Measurements from ENCODE around the gene CRACDL.

The CRACDL gene

DNA sequence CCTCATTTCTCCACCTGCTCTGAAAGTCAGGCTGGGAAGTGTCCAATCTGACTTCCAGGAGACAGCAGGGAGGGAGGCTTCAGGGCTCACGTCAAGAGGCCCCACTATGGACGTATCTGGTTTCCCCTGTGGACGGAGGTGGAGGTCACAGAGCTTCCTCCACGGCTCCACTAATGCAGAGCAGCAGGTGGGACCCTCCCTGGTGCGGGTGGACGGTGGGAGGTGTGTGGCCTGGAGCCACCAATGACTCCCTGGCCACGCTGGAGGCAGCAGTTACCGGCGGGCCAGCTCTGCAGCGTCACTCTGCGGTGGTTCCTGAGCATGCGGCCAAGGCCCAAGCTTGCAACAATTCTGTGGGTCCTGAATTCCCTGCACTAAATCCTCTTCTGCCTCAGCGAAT is 9.0 kb downstream of the CRACDL start:
- no peak for DNase-seq (ENCODE audit: low read depth in 2 of 3, low spot score in 1 of 3)

DNA sequence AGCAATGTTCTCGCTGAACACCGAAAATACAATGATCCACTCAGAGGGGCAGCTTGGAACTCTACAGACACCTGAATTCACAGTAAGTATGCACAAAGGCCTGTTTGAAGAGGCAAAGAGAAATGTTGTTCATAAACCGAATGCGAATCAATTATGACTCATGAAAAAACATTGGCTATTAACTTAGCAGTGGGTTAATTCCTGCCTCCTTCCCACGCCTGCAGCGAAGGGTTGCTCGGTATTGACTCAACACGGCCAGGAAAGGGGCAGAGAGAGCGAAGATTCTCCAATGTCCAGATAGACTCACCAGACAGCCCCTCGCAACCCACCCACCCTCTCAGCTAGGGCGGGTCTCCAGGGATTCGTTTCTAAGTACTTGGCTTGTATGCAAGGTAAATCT is 9.4 kb downstream of the CRACDL start:
- DNase-seq (ENCODE audit: low read depth in 2 of 3, low spot score in 1 of 3): no peak

DNA sequence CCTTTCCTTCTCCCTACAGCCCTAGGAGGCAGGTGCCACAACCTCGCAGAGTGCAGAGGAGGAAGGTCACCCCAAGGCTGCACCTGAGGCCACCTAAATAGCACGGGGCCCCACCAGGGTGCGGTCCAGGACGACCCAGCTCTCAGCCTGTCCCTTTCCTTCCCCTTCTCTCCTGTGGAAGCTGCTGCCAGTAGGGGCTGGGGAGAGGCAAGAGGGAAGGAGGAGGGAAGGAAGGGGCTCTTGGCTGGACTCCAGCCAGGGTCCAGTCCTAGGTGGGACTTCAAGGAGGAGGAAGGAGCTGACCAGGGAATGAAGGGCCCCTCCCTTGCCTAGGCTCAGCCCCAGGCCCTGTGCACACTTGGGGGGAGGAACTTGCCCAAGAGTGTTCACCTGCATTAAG is 11.1 kb downstream of the CRACDL start:
- no peak for DNase-seq (ENCODE audit: low read depth in 2 of 3, low spot score in 1 of 3)

DNA sequence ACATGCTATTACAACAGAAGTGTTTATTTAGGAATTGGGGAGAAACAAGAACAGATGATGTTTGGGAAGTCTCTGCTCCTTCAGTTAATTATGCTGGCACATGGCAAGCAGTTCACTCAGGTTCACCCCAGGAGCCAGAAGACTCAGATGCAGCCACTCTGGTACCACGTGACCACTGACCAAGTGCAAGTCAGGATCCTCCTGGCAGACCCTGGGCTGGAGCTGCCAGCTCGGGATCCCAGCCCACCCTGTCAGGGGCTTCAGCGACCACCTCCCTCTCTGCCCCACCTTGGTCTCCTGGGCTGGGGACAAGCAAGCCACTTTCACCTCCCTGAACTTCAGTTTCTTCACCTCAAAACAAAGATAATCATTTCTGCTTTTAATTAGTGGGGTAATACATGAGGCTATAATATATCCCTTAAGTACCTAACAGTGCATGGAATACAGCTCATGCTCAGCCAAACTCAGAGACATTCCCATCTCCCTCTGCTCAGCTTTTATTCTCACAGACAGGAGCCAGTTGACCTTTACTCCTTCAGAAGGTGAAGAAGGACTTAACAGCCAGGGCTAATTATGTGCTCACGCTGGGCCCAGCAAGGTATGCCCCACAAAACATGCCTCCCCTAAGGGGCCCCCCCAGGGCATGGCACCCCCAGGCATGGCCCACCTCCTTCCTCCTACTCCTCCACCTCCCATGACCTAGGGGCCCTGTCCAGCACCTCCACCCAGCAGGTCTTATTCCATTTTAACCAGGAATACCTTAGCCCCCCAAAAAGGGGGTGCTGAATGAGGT is 11.8 kb downstream of the CRACDL start:
- DNase-seq (ENCODE audit: low read depth in 2 of 3, low spot score in 1 of 3): no peak

DNA sequence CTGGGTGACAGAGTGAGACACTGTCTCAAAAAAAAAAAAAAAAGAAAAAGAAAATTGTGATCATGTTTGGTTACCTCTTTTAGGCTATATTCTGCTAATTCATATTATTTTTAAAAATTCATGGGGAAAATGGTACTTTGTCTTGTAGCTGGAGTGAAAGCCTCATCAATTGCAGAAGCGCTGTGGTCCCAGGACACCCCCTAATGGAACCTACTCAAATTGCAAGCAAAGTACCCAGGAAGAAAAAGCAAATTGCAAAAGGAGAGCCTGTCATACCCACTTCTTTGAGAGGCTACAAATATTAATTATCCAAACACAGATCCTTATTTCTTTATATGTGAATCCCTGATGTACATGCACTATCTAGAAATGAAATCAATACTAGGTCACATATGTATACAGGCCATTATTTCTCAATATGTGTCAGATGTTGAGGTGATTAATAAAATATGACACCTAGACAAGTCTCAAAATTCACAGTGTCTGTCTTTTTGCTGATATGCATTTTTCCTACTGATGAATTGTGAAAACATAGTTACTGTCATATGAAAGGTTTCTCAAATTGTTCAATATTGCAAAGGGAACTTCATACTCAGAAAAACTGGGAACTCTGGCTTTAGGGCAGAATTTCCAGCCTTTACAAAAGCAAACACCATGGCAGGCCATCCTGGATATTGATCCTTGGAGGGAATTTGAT is 12.6 kb downstream of the CRACDL start:
- no peak for DNase-seq (ENCODE audit: low read depth in 2 of 3, low spot score in 1 of 3)

DNA sequence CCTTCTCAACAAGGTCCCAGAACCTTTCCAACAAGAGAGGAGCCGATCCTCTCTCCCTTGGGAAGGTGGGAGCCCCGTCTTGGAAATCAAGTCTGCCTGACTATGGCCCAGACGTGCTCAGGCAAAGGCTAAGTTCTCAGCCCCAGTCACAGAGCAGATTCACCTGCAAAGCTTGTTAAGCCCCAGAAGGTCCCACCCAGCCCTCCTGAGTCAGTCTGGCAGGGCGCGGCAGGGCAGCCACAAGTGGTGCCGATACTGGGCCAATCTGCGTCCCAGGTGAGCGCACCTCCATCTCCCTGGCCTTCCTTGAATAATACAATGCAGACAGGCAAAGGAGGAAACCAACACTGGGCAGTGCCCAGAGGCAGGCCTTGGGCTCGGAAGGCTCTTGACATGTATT is 15.0 kb downstream of the CRACDL start:
- no peak for DNase-seq (ENCODE audit: low read depth in 2 of 3, low spot score in 1 of 3)

DNA sequence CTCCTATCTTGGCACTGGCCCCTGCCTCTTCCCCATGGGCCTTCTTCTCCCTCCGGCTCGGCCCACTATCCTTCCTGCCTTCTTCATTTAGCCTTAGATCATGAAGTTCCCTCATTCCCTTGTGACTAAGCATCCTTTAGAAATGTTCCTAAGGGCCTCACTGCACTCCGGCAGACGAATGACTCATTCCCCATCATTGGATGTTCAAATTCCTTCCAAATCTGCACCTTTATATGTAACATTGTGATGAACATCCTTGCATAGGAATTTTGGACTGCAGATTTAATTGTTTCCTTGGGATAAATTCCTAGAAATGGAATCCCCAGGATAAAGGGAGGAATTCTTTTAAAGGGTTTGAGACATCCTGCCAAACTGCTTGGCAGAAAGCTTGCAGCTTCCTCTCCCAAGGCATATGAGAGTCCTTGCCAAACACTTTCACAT is 19.0 kb downstream of the CRACDL start:
- DNase-seq (ENCODE audit: low read depth in 2 of 3, low spot score in 1 of 3): no peak

DNA sequence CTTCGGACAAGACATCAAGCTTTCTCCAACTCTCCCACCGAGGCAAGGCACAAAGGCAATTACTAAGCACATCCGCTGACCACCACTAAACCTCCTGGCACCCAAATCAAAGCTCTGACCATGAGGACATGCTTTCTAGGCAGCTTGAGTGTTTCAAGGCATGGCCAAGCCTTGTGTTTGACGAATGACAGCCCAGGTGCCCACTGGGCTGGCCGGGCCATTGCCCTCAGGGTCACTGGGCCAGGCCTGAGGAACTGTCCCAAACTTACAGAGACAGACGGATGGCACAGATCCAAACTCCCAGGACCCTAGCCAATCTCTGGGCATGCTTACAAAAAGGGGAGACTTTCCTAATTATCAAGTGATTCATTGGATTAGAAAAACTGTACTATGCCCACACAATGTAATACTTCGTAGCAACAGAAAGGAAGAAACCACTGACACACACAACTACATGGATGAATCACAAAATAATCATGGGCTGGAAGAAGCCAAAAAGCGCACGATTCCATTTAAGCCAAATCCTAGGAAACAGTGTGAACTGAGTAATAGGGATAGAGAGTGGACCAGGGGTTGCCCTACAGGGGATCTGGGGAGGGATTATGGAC is 20.2 kb downstream of the CRACDL start:
- DNase-seq (ENCODE audit: low read depth in 2 of 3, low spot score in 1 of 3): no peak

DNA sequence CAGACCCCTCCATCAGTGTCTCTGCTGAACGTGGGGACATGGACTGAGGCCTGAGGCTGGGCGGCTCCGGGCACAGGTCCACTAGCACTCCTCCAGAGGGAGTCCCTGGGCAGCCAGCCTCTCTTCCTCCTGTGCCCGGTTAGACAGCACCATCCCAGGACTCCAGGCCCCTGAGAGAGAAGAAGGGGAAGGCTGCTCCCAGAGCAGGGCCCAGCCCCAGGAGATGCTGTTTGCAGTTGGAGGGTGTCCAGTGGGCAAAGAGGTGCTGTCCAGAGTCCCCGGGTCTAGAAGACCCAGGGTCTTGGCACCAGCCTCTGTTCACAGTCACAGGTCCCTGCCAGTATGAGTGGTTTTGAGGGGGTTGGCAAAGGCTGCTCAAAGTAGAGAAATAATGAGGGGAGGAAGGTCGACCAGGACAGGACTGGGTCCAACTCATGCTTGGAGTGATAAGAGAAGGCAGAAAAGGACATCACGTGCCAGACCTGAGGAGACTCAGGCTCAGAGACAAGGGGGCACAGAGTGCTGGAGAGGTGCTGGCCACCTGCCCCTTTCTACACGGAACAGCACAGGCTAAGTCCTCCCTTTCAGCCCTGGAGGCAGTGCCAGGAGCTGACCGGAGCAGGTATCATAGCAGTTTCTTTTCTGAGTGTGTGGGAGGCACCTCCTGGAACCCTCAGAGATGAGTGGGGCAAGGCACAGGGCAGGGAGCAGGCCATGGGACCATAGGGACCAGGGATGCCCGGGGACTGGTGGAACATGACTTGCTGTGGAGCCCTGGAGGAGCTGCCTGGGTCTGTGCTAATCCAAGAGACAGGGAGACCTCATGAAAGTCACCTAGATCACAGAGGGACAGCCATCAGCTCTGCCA is 21.1 kb downstream of the CRACDL start:
- DNase-seq (ENCODE audit: low read depth in 2 of 3, low spot score in 1 of 3): no peak

DNA sequence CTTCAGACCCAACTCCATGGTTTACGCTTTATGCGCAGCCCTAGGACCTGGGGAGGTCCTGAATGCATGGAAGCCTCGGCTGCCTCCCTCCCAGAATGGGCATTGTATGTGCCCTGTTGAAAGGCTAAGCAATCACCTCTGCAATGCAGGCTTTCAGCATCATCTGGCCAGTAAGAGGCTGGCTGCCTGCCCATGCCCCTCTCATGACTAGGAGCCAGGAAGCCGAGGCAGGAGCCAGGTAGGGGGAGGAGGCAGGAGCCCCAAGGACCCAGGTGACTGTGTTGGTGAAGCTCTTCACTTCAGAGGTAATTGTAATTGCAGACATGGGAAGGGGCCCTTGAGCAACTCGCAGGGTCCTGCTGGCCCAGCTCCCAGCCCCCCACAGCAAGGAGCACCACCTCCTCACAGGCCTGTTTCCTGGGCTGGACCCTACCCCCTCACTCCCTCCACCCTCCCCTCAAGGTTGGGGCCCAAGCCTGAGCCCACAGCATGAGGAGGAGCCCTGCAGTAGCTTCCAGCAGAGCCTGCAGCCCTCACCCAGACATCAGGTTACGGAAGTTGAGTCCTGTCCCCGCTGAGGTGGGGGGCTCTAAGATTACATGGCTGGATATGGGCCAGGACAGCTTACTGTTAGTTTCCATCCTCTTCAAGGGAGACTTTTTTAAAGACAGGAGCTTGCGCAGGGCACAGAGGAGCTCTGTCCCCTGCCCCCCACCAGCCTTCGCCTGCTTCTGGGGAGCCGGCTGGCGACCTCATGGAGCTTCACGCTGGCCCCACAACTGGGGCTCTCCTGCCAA is 21.9 kb downstream of the CRACDL start:
- no peak for DNase-seq (ENCODE audit: low read depth in 2 of 3, low spot score in 1 of 3)

DNA sequence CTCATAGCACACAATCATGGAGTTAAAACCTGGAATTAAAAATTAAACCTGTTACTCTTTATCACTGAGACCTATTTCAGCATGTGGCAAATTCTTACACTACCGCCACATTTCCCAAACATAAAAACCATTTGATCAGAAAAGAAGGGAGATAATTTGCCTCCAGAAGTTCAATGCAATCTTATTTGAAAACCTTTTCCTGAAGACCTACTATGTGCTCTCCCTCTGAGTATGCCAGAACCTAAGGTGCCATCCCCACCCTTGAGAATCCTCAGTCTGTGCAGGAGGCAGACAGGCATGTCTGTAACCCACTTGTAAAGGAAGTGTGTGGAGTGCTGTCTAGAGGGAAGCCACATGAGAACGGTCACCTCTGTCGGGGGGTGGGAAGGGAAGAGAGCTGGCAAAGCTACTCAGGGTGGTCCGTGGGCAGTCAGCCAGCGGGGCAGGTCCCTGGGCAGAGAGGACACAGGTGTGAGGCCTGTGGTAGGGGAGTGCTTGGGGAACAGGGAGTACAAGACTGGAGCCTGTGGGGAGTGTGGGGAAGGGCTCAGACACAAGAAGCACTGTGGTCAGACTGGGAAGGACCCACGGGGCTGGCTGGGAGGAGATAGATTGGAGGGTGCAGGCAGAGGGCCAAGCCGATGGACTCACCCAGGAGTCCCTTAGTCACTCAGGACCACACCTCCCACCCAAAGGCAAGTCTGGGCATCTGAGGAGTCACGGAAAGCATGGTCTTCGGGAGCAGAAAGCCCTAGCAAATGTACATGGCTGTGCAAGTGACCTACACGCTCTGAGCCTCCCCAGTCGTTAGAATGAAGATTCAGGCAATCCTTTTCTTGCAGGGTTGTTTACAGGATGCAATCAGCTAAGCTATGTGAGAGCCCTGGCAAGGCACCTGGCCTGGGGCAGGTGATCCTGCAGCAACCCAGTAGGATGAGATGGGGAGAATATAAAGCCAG is 22.8 kb downstream of the CRACDL start:
- no peak for DNase-seq (ENCODE audit: low read depth in 2 of 3, low spot score in 1 of 3)

DNA sequence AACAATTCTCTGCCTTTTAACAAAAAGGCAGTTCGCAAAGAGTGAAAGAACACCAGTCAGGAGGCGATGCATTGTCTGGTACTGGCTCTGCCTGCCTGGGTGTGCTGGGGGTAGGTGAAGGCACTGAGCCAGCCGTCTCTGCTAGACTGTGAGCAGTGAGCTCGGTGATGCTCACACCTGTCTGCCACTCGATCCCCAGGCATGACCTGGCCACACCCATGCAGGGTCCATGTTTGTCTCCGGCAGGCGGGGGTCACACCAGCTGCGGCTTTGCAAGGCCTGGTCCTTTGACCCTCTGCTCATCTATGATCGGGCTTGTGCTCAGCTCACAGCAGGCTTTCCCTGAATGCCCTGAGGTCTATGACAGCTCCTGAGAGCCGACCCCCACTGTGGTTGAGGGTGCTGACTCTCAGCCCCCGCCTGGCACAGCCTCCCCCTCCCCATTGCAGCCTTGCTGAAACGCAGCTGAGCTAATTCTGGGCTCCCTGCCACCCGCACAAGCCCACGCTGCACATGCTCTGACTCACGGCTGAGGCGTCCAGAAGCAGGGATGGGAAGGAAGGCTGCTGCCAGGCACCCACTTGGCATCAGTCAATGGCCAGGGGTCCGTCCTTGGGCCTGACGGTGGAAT is 23.7 kb downstream of the CRACDL start:
- no peak for DNase-seq (ENCODE audit: low read depth in 2 of 3, low spot score in 1 of 3)

DNA sequence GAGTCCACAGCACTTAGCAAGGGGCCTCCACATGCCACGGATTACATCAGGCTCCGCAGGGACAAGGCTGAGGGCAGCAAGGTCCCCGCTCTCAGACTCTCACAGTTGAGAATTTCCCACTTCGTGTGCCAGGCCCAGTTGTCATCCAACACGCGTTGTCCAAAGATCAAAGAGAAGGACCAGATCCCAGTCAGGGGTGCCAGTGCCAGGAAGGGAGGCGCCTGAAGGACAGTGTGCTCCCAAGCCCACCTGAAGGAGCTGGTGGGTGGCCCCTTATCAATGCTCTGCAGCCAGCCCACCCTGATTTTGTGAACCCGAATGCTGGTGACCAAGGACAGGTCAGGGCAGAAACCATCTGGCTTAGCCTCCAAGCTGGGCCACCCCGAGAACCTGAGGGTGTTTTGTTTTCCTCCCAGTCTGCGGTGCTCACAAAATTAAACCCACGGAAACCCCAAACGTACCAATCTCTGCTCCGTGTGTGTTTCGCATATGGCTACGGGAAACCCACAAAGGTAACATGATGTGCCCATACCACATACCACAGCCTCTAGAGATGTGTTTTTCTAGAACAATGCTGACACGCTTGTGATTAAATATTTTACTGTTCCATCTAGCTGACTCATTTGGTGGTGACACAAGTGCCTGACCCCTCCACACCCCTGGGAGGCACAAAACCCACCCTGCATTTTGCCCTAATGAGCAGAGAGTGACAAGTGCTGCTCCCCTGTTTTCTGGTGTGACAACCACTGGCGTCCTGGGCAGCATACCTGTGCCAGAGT is 24.5 kb downstream of the CRACDL start:
- DNase-seq (ENCODE audit: low read depth in 2 of 3, low spot score in 1 of 3): no peak

DNA sequence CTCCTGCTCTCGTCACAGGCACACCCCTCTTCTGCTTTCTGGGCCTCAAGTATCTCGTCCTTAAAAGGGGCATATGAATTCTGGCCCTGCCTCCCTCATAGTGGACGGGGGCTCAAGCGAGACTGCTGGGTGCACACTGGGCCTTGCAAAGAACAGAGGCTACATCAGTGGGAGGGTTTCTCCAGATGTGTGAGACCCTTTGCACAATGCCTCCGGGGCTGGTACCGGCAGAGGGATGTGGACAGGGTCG is 25.0 kb downstream of the CRACDL start:
- no peak for DNase-seq (ENCODE audit: low read depth in 2 of 3, low spot score in 1 of 3)

DNA sequence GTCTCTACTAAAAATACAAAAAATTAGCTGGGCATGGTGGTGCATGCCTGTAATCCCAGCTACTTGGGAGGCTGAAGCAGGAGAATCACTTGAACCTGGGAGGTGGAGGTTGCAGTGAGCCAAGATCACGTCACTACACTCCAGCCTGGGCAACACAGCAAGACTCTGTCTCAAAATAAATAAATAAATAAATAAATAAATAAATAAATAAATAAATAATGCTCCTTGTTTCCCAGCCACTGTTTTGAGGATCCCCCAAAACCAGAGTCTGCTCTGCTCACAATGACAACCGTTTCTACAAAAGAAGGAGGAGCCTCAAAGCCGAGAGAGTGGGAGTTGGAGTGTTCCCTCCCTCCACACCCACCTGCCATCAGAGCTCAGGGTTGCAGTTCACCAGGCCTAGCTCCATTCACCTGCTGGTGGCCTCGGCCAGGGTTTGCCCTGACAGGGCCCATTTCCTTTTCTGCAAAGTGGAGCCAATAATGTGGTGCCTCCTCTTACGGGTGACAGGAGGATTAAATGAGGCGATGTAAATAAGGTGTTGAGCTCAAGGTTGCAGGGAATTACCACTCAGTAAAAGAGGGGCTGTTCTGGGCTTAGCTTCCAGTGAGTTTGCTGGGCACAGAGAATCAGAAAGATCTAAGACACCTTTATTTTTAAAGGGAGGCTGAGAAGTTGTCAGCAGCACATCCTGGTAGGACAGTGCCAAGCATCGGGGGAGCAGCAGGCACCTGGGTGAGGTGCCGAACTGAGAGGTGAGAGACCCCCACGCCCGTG is 25.5 kb downstream of the CRACDL start:
- DNase-seq (ENCODE audit: low read depth in 2 of 3, low spot score in 1 of 3): no peak

DNA sequence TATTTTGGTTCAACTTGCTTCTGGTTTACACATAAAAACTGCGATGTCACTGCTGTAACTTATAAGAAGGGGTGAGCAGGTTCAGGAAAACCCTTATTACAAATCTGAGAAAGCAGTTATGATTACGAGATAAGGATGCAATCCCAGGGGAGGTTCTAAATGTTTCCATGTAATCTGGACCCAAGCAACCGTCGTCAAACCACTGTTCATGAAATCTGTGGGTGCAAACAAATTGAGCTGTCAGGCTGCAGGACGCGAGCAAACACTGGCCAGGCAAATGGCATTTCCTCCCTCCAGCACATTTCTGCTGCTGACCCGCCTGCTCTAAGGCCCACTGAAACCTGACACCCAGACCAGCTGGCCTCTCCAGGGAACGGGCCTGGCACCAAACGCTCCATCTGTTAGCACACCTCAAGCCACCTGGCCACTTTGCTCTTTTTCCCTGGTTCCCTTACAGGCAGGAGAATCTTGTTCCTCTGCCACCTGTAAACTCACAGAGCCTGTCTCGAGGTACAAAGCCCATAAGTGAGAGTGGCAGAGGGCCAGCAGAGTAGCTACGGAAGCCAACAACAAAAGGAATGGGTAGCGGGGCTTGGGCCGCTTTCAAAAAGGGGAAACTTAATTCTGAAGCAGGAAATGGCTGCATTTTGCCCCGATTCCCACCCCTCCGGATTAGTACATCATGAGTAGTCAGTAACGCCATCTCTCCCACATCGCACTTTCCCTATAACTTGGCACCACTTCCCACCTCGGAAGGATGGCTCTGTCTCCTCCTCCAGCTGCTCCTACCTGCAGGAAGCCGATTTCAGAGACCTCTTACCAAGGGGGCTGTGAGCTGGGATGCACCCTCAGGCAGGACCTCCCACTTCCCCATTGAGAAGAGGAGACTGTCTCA is 26.5 kb downstream of the CRACDL start:
- DNase-seq (ENCODE audit: low read depth in 2 of 3, low spot score in 1 of 3): no peak

DNA sequence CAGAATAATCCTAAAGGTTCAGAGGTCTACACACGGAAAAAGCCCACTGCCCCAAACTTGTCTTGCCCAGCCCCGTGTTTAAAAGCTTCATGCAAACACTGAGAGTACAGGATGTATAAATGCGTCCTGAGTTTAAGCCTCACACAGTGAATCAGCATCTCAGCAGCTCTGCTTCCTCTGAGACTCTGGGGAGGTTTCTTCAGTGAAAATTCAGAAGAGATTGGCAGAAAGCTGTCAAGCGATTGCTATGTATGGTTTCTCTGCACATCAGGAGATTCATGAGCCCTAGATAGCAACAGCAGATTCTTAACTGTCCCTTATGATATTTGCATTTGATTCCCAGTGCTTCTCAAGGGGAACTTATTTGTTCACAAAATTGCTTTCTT is 27.1 kb downstream of the CRACDL start:
- DNase-seq (ENCODE audit: low read depth in 2 of 3, low spot score in 1 of 3): no peak
